ENCODE results near the gene SNX5. TPM values are rescaled to one million over a fixed set of nuclear protein-coding genes. Genes with fewer than 3 reads are reported as not detected.

SNX5 gene
- total RNA-seq, 1 experiment from 2014 or later = 43.0 TPM

- CTCF ChIA-PET = no interaction called here
- no peaks in the 10 kb centered on the region for H3K9me3 Mint-ChIP-seq (ENCODE audit: low read depth, unreplicated experiment)
- no peak for TF ChIP-seq CTCF (IDR thresholded peaks at IDR 0.05; ENCODE audit: unreplicated experiment)
- peaks cover 17% of the 10 kb centered on the region for H3K36me3 Mint-ChIP-seq (ENCODE audit: insufficient read depth, unreplicated experiment)
- H3K4me1 Mint-ChIP-seq (ENCODE audit: low read depth, unreplicated experiment) = no peaks in the 10 kb centered on the region
- H3K4me3 Mint-ChIP-seq (ENCODE audit: low read depth, unreplicated experiment) = no peak overlapping the region
- intact Hi-C loops (cut with micrococcal nuclease; ENCODE audit: unreplicated experiment) = no loop called here
- DNase-seq = no peak
- no peaks in the 10 kb centered on the region for H3K27me3 Mint-ChIP-seq (ENCODE audit: unreplicated experiment)
- no peak overlapping the region for H3K27ac Mint-ChIP-seq (ENCODE audit: unreplicated experiment)
- no TSS peak for BruUV-seq (replicated peaks)
These were observed 20.2 kb downstream of the SNX5 start for GRCh38 chr20:17948442-17948841.

GRCh38 chr20:17947474-17947815 is 21.1 kb downstream of the SNX5 start:
- no TSS peak for BruUV-seq (replicated peaks)
- no peak for DNase-seq
- CTCF ChIA-PET = no interaction called here
- Mint-ChIP-seq H3K36me3 (ENCODE audit: insufficient read depth, unreplicated experiment) (peaks cover 17% of the 10 kb centered on the region), H3K27ac (ENCODE audit: unreplicated experiment) (no peak overlapping the region), H3K4me3 (ENCODE audit: low read depth, unreplicated experiment) (no peak overlapping the region), H3K9me3 (ENCODE audit: low read depth, unreplicated experiment) (no peaks in the 10 kb centered on the region), H3K27me3 (ENCODE audit: unreplicated experiment) (no peaks in the 10 kb centered on the region), H3K4me1 (ENCODE audit: low read depth, unreplicated experiment) (no peaks in the 10 kb centered on the region)
- intact Hi-C loops (cut with micrococcal nuclease; ENCODE audit: unreplicated experiment) = no loop called here
- TF ChIP-seq CTCF (IDR thresholded peaks at IDR 0.05; ENCODE audit: unreplicated experiment) = no peak

DNA sequence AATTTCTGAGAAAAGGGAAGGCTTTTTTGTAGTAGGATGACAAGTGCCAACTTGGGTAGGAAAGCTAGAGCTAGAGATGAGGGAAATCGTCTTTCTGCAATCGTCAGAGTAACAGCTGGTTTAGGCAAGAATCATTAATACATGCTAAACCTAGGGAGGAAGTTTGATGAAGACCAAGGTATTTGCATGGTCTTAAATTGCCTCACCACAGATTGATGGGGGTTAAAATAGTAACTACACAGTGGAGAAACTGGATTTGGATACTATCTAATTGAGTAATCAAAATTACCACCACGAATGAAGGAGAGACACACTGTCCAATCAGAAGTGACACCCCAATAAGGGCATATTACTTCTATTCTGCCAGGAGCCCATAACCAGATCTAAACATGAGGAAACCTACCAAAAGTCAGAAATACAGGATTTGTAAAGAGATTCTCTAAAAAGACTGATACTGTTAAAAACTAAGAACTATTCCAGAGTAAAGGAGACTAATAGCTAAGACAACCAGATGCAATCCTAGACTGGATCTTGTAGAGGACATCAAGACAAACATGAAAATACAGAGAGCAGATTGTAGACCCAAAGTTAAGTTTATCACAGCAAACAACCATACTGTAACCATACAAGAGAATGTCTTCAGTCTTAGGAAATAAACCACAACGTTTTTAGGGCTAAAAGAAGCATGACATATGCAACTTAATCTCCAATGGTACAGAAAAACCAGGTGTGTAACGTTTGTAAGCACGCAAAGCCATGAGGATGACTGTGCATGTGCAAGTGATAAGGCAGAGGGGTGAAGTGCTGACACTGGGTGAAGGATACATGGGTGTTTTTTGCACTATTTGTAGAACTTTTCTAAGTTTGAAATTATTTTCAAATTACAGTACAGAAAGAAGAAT is 21.8 kb downstream of the SNX5 start:
- Mint-ChIP-seq H3K4me3 (ENCODE audit: low read depth, unreplicated experiment) (no peak overlapping the region), H3K36me3 (ENCODE audit: insufficient read depth, unreplicated experiment) (peaks cover 17% of the 10 kb centered on the region), H3K9me3 (ENCODE audit: low read depth, unreplicated experiment) (no peaks in the 10 kb centered on the region), H3K27ac (ENCODE audit: unreplicated experiment) (no peak overlapping the region), H3K4me1 (ENCODE audit: low read depth, unreplicated experiment) (no peaks in the 10 kb centered on the region), H3K27me3 (ENCODE audit: unreplicated experiment) (no peaks in the 10 kb centered on the region)
- TF ChIP-seq CTCF (IDR thresholded peaks at IDR 0.05; ENCODE audit: unreplicated experiment) = no peak
- intact Hi-C loops (cut with micrococcal nuclease; ENCODE audit: unreplicated experiment) = no loop called here
- CTCF ChIA-PET = no interaction called here
- no TSS peak for BruUV-seq (replicated peaks)
- DNase-seq = no peak

GRCh38 chr20:17946040-17946439 is 22.6 kb downstream of the SNX5 start:
- no peaks in the 10 kb centered on the region for H3K4me1 Mint-ChIP-seq (ENCODE audit: low read depth, unreplicated experiment)
- peaks cover 19% of the 10 kb centered on the region for H3K36me3 Mint-ChIP-seq (ENCODE audit: insufficient read depth, unreplicated experiment)
- no peak for TF ChIP-seq CTCF (IDR thresholded peaks at IDR 0.05; ENCODE audit: unreplicated experiment)
- no peak overlapping the region for H3K4me3 Mint-ChIP-seq (ENCODE audit: low read depth, unreplicated experiment)
- H3K27ac Mint-ChIP-seq (ENCODE audit: unreplicated experiment) = no peak overlapping the region
- no peaks in the 10 kb centered on the region for H3K9me3 Mint-ChIP-seq (ENCODE audit: low read depth, unreplicated experiment)
- no TSS peak for BruUV-seq (replicated peaks)
- H3K27me3 Mint-ChIP-seq (ENCODE audit: unreplicated experiment) = no peaks in the 10 kb centered on the region
- intact Hi-C loops (cut with micrococcal nuclease; ENCODE audit: unreplicated experiment) = no loop called here
- CTCF ChIA-PET = no interaction called here
- no peak for DNase-seq
